HCT116 (cell line): Measurements from ENCODE around the gene SLC44A3. TPM values are rescaled to one million over a fixed set of nuclear protein-coding genes. Genes with fewer than 3 reads are reported as not detected.

Source experiments
- ELF1 ChIP-seq: IDR thresholded peaks from 2 replicates; pipeline ENCODE4 v1.6.1; 2012; ENCODE audit warnings: low read depth, borderline replicate concordance
- EZH2phosphoT487 ChIP-seq: fragments of 200-600 bp; IDR thresholded peaks from 2 replicates; pipeline ENCODE4 v1.6.1; 2018; ENCODE audit warnings: antibody characterized with exemption, borderline replicate concordance
- FOSL1 ChIP-seq: IDR thresholded peaks from 2 replicates; pipeline ENCODE4 v1.6.1; 2012; ENCODE audit warnings: low read depth
- JUND ChIP-seq: IDR thresholded peaks from 2 replicates; pipeline ENCODE4 v1.6.1; 2012
- MAX ChIP-seq: IDR thresholded peaks from 2 replicates; pipeline ENCODE4 v1.6.1; 2012
- RAD21 ChIP-seq: IDR thresholded peaks from 2 replicates; pipeline ENCODE4 v1.6.1; 2012; ENCODE audit warnings: low read depth, mild to moderate bottlenecking
- REST ChIP-seq: IDR thresholded peaks from 2 replicates; pipeline ENCODE4 v1.6.1; 2012; ENCODE audit warnings: low read depth
- ZFX ChIP-seq: fragments of 450-650 bp; IDR thresholded peaks from 2 replicates; pipeline ENCODE4 v1.6.1; 2017
- ZNF274 ChIP-seq: fragments of 200-500 bp; sonication (Bioruptor generic); IDR thresholded peaks from 2 replicates; pipeline ENCODE4 v1.6.1; 2014; ENCODE audit warnings: mild to moderate bottlenecking, low read depth, low read length, inconsistent platforms
- total RNA-seq: library from RNA; stranded (reverse); gene quantifications from one replicate; pipeline ENCODE4 v1.2.1, GENCODE V29; 2021; ENCODE audit not compliant: unreplicated experiment

The SLC44A3 gene
- total RNA-seq, 1 experiment from 2014 or later: 9.6 TPM

- TF ChIP-seq ZFX (no peak), FOSL1 (0 out of 2 replicates have a peak, but pooled peaks have one; percentile 11), RAD21 (peak; percentile 22; the same call in 1 of the 2 replicates), MAX (0 out of 2 replicates have a peak, but pooled peaks have one; percentile 1), ZNF274 (no peak), EZH2phosphoT487 (no peak), ELF1 (no peak), REST (no peak), JUND (no peak)
Measured at GRCh38 chr1:94926126-94926914, 106.2 kb downstream of the SLC44A3 start (continued).
